ENCODE results near the gene CTSH. TPM values are rescaled to one million over a fixed set of nuclear protein-coding genes. Genes with fewer than 3 reads are reported as not detected.
A peak's percentile ranks its signal among the peaks of the same experiment; 100 is the strongest.

The CTSH gene
- polyA plus RNA-seq, 1 experiment = 30.9 TPM

DNA sequence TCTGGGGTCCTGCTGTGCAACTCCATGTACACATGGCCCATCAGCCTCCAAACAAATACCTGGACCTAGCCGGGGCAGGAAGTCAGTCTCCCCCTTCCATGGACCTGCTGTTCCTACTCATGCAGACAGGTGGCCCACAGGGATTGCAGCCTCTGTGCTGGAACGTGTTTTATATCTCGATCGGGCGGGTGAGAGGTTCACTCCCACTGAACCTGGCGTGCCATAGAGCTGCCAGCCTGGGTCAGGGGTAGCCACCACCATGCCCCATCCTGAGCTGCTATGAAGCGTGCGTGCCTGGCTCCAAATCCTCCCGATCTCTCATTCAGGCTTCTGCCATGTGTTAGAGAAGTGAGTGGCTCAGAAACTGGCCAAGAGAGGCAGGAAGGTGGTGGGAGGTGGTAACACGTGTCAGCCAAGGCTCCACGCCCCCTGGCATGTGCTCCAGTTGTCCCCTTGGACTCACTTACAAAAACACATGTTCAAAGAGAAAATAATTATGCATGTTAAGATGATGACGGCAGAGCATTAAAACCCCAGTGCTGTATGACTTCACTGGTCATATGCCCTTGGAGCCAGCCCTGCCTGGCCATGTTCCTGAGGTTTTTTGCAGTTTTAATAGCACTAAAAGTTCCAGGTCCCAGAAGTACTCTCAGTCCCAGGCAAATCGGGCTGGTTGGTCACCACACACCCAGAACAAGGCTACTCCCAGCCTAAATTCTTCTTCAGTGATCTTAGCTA lies 30.6 kb downstream of the CTSH start:
- peaks cover 23% of the 10 kb centered on the region for H3K36me3 ChIP-seq (ENCODE audit: control insufficient read depth, insufficient read depth, low read length)
- ChIA-PET CTCF (interaction anchor here (0.6 to 2.1 kb wide), 3 partner anchors 17 to 270 kb away, joined by 3 to 5 read pairs (median 4); no protein-coding TSS in a partner anchor), POLR2A (no interaction called here)
- H3K27me3 ChIP-seq (ENCODE audit: control insufficient read depth, insufficient read depth, low read length) = no peaks in the 10 kb centered on the region
- TF ChIP-seq, protein P1, sequence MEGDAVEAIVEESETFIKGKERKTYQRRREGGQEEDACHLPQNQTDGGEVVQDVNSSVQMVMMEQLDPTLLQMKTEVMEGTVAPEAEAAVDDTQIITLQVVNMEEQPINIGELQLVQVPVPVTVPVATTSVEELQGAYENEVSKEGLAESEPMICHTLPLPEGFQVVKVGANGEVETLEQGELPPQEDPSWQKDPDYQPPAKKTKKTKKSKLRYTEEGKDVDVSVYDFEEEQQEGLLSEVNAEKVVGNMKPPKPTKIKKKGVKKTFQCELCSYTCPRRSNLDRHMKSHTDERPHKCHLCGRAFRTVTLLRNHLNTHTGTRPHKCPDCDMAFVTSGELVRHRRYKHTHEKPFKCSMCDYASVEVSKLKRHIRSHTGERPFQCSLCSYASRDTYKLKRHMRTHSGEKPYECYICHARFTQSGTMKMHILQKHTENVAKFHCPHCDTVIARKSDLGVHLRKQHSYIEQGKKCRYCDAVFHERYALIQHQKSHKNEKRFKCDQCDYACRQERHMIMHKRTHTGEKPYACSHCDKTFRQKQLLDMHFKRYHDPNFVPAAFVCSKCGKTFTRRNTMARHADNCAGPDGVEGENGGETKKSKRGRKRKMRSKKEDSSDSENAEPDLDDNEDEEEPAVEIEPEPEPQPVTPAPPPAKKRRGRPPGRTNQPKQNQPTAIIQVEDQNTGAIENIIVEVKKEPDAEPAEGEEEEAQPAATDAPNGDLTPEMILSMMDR (IDR thresholded peaks at IDR 0.05; ENCODE audit: insufficient read depth, low read depth, low read length) = peak; percentile 63
- H3K4me3 ChIP-seq (ENCODE audit: low read depth, low read length) = no peak overlapping the region
- DNase-seq (ENCODE audit: low read depth) = peak; percentile 26

DNA sequence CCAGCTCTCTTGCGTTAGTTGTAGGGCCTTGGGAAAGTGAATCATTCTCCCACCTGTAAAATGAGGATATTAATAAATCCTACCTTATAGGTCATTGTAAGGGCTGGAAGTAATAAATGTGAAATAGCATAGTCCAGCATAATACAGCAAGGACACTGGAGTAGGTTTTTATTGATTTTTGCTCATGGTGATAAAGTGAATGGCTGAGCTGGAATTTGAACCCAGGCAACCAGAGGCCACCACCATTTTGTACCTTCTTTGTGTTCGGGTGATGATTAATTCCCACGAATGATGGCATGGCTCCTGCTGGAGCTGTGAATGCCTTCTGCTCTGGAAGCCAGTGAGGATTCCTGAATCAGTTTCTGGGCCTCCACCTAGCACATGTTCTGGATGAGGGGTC lies 31.8 kb downstream of the CTSH start:
- TF ChIP-seq, protein P1 (IDR thresholded peaks at IDR 0.05; ENCODE audit: insufficient read depth, low read depth, low read length) = no peak
- Histone ChIP-seq H3K27me3 (ENCODE audit: control insufficient read depth, insufficient read depth, low read length) (no peaks in the 10 kb centered on the region), H3K4me3 (ENCODE audit: low read depth, low read length) (no peak overlapping the region), H3K36me3 (ENCODE audit: control insufficient read depth, insufficient read depth, low read length) (peaks cover 25% of the 10 kb centered on the region)
- no peak for DNase-seq (ENCODE audit: low read depth)
- ChIA-PET POLR2A (no interaction called here), CTCF (interaction anchor here (1.1 to 1.3 kb wide), 2 partner anchors 66 to 271 kb away, joined by 3 to 4 read pairs; no protein-coding TSS in a partner anchor)

DNA sequence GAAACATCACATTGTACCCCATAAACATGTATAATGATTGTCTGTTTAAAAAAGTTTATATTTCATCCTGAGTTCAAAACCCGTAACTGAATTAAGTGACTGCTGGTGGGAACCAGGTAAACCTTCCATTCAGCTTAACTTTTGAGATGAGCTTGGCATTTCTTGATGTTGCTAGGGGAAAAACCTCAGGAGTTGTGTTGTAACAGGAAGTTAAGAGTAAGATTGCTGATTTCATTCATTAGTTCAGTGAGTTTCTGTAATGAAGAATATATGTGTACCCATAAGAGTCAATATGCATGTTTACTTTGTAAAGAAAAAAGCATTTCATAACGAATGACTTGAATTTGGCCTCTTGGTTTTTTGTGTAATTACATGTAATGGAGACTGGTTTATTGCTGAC lies 32.5 kb downstream of the CTSH start:
- Histone ChIP-seq H3K36me3 (ENCODE audit: control insufficient read depth, insufficient read depth, low read length) (peaks cover 25% of the 10 kb centered on the region), H3K27me3 (ENCODE audit: control insufficient read depth, insufficient read depth, low read length) (no peaks in the 10 kb centered on the region), H3K4me3 (ENCODE audit: low read depth, low read length) (no peak overlapping the region)
- TF ChIP-seq, protein P1 (IDR thresholded peaks at IDR 0.05; ENCODE audit: insufficient read depth, low read depth, low read length) = no peak
- ChIA-PET CTCF (interaction anchor here (1.1 to 1.3 kb wide), 2 partner anchors 67 to 272 kb away, joined by 3 to 4 read pairs; no protein-coding TSS in a partner anchor), POLR2A (no interaction called here)
- DNase-seq (ENCODE audit: low read depth) = no peak

DNA sequence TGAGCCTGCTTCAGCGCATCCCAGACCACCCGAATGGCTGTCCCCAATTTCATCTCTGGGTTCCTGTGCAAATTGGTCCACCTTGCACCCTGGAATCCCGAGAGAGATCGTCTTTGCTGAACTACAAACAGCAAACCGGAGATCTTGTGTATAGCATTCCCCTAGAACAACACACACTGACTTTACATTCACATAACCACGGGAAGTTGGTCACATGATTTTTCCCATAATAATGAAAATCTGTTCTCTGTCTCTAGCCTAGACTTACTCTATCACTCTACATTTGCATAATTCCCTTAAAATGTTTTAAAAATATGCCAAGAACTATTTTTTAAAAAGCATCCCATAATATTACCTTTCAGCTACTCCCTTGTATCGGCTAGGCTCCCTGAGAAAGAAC lies 34.6 kb downstream of the CTSH start:
- Histone ChIP-seq H3K27me3 (ENCODE audit: control insufficient read depth, insufficient read depth, low read length) (no peaks in the 10 kb centered on the region), H3K4me3 (ENCODE audit: low read depth, low read length) (no peak overlapping the region), H3K36me3 (ENCODE audit: control insufficient read depth, insufficient read depth, low read length) (peaks cover 23% of the 10 kb centered on the region)
- CTCF ChIA-PET = interaction anchor here (0.6 to 5.2 kb wide), 11 partner anchors 9 to 507 kb away, joined by 3 to 33 read pairs (median 5); no protein-coding TSS in a partner anchor
- TF ChIP-seq, protein P1 (IDR thresholded peaks at IDR 0.05; ENCODE audit: insufficient read depth, low read depth, low read length) = no peak
- DNase-seq (ENCODE audit: low read depth) = no peak
- POLR2A ChIA-PET = no interaction called here

DNA sequence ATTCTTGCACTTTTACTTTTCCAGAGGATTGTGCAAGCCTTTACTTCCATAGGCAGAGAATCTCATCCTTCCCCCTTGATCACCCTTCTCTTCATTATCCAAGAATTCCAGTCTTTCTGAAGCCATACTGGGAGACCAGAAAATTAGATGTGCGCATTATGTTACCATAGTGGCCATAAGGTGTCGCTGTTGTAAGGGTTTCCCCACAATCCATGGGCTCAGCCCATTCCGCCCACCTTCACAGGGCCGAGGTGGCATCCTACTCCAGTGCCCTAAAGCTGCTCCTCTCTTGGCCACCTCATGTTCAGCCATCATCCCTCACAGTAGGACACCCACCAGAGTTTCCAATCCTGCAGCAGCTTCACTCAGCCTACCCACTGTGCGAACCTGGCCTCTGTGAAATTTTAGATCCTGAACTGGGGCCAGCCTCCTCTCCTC lies 35.0 kb downstream of the CTSH start:
- POLR2A ChIA-PET = no interaction called here

More for the DNA sequence above, 35.0 kb downstream of the CTSH start:
- no peak overlapping the region for H3K4me3 ChIP-seq (ENCODE audit: low read depth, low read length)
- peaks cover 22% of the 10 kb centered on the region for H3K36me3 ChIP-seq (ENCODE audit: control insufficient read depth, insufficient read depth, low read length)
- TF ChIP-seq, protein P1 (IDR thresholded peaks at IDR 0.05; ENCODE audit: insufficient read depth, low read depth, low read length) = peak; percentile 69
- CTCF ChIA-PET = interaction anchor here (0.6 to 5.2 kb wide), 14 partner anchors 10 to 507 kb away, joined by 3 to 33 read pairs (median 4); no protein-coding TSS in a partner anchor
- DNase-seq (ENCODE audit: low read depth) = no peak
- H3K27me3 ChIP-seq (ENCODE audit: control insufficient read depth, insufficient read depth, low read length) = no peaks in the 10 kb centered on the region
